ENCODE results near the gene ZBTB33.

Gene ZBTB33

DNA sequence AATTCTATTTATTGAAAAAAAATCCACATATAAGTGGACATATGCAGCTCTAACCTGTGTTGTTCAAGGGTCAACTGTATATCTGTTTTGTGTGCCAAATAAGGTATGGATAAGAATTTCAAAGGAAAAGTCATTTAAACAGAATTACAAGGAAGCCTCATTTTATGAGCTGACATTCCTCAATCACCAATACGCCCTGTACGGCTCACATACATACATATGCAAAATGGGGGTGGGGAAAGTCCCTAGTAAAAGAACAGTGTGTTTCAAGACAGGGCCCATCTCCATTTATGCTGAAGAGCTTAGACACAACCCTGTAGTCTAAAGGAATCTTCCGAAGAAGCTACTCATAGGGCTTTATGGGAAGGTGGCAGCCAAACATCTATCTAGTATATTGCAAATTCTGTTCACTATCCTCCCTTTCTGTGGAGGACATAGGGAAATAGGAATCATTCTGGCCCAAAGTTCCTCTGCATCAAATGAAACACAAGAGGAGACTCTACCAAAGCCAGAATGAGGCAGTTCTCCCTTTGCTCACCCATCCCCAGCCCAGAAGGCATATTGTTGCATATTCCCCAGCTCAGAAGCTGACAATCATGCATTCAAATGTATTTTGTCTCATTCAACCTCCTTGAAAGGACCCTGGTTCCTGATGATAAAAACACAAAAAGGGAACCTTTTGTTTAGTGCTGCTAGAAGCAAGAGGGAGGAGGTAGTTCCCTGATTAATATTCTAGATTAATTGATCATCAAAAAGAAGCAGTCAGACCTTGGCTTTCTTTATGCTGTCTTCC is 13.7 kb upstream of the ZBTB33 start:
- Histone ChIP-seq H3F3A (ENCODE audit: insufficient read depth, low read length) (no peaks in the 10 kb centered on the region), H3K4me1 (ENCODE audit: low read length) (no peaks in the 10 kb centered on the region), H3K9me3 (replicated peaks; ENCODE audit: insufficient read depth, low read length) (no peaks in the 10 kb centered on the region), H4K20me1 (ENCODE audit: insufficient read depth, low read length) (no peaks in the 10 kb centered on the region), H2AFZ (ENCODE audit: low read length) (no peak overlapping the region), H3K27me3 (replicated peaks; ENCODE audit: insufficient read depth, low read length) (no peaks in the 10 kb centered on the region), H3K36me3 (replicated peaks; ENCODE audit: insufficient read depth, low read length) (no peaks in the 10 kb centered on the region), H3K79me2 (ENCODE audit: low read length) (no peaks in the 10 kb centered on the region), H3K27ac (ENCODE audit: low read length) (no peak overlapping the region), H3K9ac (ENCODE audit: low read length) (no peak overlapping the region), H3K9me2 (replicated peaks; ENCODE audit: insufficient read depth, low read length) (no peaks in the 10 kb centered on the region), H3K4me3 (ENCODE audit: low read length) (no peak overlapping the region), H3K4me2 (ENCODE audit: low read depth, low read length) (no peak overlapping the region)
- DNase-seq = no peak
- TF ChIP-seq EZH2 (optimal IDR thresholded peaks at IDR 0.05; ENCODE audit: low read depth, low read length) (no peak), EZH2phosphoT487 (IDR thresholded peaks at IDR 0.05; ENCODE audit: low read length) (no peak)
- TF ChIP-seq, protein P1, sequence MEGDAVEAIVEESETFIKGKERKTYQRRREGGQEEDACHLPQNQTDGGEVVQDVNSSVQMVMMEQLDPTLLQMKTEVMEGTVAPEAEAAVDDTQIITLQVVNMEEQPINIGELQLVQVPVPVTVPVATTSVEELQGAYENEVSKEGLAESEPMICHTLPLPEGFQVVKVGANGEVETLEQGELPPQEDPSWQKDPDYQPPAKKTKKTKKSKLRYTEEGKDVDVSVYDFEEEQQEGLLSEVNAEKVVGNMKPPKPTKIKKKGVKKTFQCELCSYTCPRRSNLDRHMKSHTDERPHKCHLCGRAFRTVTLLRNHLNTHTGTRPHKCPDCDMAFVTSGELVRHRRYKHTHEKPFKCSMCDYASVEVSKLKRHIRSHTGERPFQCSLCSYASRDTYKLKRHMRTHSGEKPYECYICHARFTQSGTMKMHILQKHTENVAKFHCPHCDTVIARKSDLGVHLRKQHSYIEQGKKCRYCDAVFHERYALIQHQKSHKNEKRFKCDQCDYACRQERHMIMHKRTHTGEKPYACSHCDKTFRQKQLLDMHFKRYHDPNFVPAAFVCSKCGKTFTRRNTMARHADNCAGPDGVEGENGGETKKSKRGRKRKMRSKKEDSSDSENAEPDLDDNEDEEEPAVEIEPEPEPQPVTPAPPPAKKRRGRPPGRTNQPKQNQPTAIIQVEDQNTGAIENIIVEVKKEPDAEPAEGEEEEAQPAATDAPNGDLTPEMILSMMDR (IDR thresholded peaks at IDR 0.05; ENCODE audit: low read length) = no peak

DNA sequence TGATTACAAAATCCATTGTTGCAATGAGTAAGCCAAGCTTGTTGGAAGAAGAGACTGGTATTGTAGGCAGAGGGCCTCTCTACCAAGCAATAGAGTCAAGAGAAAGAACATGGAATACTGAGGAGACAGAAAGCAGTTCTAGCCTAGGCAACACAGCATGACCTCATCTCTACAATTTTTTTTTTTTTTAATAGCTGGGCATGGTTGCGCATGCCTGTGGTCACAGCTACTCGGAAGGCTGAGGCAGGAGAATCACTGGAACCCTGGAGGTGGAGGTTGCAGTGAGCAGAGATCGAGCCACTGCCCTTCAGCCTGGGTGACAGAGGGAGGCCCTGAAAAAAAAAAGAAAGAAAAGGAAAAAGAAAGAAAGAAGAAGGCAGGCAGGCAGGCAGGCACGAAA is 11.7 kb upstream of the ZBTB33 start:
- no peak overlapping the region for H2AFZ ChIP-seq (ENCODE audit: low read length)
- DNase-seq = no peak
- TF ChIP-seq, protein P1 (IDR thresholded peaks at IDR 0.05; ENCODE audit: low read length) = no peak
- TF ChIP-seq EZH2 (optimal IDR thresholded peaks at IDR 0.05; ENCODE audit: low read depth, low read length) (no peak), EZH2phosphoT487 (IDR thresholded peaks at IDR 0.05; ENCODE audit: low read length) (no peak)
- H3K79me2 ChIP-seq (ENCODE audit: low read length) = no peaks in the 10 kb centered on the region
- no peaks in the 10 kb centered on the region for H3K36me3 ChIP-seq (replicated peaks; ENCODE audit: insufficient read depth, low read length)
- H3K9me3 ChIP-seq (replicated peaks; ENCODE audit: insufficient read depth, low read length) = no peaks in the 10 kb centered on the region
- H3F3A ChIP-seq (ENCODE audit: insufficient read depth, low read length) = peaks cover 6% of the 10 kb centered on the region; the same call in 1 of the 2 replicates
- no peaks in the 10 kb centered on the region for H4K20me1 ChIP-seq (ENCODE audit: insufficient read depth, low read length)
- no peaks in the 10 kb centered on the region for H3K9me2 ChIP-seq (replicated peaks; ENCODE audit: insufficient read depth, low read length)
- peaks cover 12% of the 10 kb centered on the region for H3K4me1 ChIP-seq (ENCODE audit: low read length)
- no peak overlapping the region for H3K4me2 ChIP-seq (ENCODE audit: low read depth, low read length)
- no peak overlapping the region for H3K27ac ChIP-seq (ENCODE audit: low read length)
- H3K9ac ChIP-seq (ENCODE audit: low read length) = no peak overlapping the region
- no peak overlapping the region for H3K4me3 ChIP-seq (ENCODE audit: low read length)
- H3K27me3 ChIP-seq (replicated peaks; ENCODE audit: insufficient read depth, low read length) = no peaks in the 10 kb centered on the region

DNA sequence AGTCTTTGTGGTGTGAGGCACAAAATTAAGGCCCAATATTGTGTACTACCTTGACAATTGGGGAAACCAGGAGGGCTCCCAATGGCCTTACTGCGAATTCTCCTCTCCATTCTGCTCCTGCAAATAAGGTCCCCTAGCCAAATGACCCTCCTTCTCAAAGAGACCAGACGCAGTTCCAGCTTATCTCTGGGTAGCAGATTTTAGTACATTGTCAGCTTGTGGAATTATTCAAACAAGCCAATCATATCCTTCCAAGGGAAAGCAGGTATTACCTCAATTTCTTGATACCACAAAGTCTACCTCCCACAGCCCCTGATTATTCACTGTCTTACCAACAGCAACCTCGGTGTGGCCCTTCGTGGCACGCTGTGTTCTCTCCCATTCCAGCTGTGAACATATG is 7.8 kb upstream of the ZBTB33 start:
- H3F3A ChIP-seq (ENCODE audit: insufficient read depth, low read length) = peaks cover 10% of the 10 kb centered on the region; the same call in 1 of the 2 replicates
- no peaks in the 10 kb centered on the region for H3K9me3 ChIP-seq (replicated peaks; ENCODE audit: insufficient read depth, low read length)
- H3K4me2 ChIP-seq (ENCODE audit: low read depth, low read length) = peak overlapping the region; percentile 81; the same call in 1 of the 2 replicates
- H3K79me2 ChIP-seq (ENCODE audit: low read length) = no peaks in the 10 kb centered on the region
- peaks cover 13% of the 10 kb centered on the region for H3K4me1 ChIP-seq (ENCODE audit: low read length)
- no peak overlapping the region for H3K9ac ChIP-seq (ENCODE audit: low read length)
- no peaks in the 10 kb centered on the region for H4K20me1 ChIP-seq (ENCODE audit: insufficient read depth, low read length)
- no peak for DNase-seq
- TF ChIP-seq EZH2 (optimal IDR thresholded peaks at IDR 0.05; ENCODE audit: low read depth, low read length) (no peak), EZH2phosphoT487 (IDR thresholded peaks at IDR 0.05; ENCODE audit: low read length) (no peak)
- TF ChIP-seq, protein P1 (IDR thresholded peaks at IDR 0.05; ENCODE audit: low read length) = no peak
- no peak overlapping the region for H3K27ac ChIP-seq (ENCODE audit: low read length)
- no peaks in the 10 kb centered on the region for H3K9me2 ChIP-seq (replicated peaks; ENCODE audit: insufficient read depth, low read length)
- no peak overlapping the region for H2AFZ ChIP-seq (ENCODE audit: low read length)
- H3K4me3 ChIP-seq (ENCODE audit: low read length) = no peak overlapping the region
- no peaks in the 10 kb centered on the region for H3K36me3 ChIP-seq (replicated peaks; ENCODE audit: insufficient read depth, low read length)
- no peaks in the 10 kb centered on the region for H3K27me3 ChIP-seq (replicated peaks; ENCODE audit: insufficient read depth, low read length)
